SU-DHL-6 (cell line): ENCODE results near the gene CCDC167.

Source experiments
- H2AFZ ChIP-seq: fragments of 200-600 bp; sonication (generic); 2 replicates; pipeline ENCODE4 v1.6.1; 2014; ENCODE audit warnings: low read depth, mild to moderate bottlenecking, moderate library complexity, mixed read lengths, antibody characterized with exemption, low read length; ENCODE audit not compliant: severe bottlenecking
- H3F3A ChIP-seq: fragments of 200-600 bp; shearing (Covaris generic); 2 replicates; pipeline ENCODE4 v1.6.0; 2016; ENCODE audit warnings: antibody characterized with exemption, mild to moderate bottlenecking; ENCODE audit not compliant: insufficient read depth
- H3K27ac ChIP-seq: fragments of 200-600 bp; sonication (generic); 2 replicates; pipeline ENCODE4 v1.5.1; 2016; ENCODE audit warnings: low read depth, mild to moderate bottlenecking, low read length, moderate library complexity, mixed read lengths
- H3K27me3 ChIP-seq: fragments of 200-600 bp; sonication (generic), shearing (Covaris generic); 2 replicates; pipeline ENCODE4 v1.6.0; 2014; ENCODE audit warnings: mild to moderate bottlenecking, low read length
- H3K36me3 ChIP-seq: fragments of 200-600 bp; sonication (generic); 2 replicates; pipeline ENCODE4 v1.6.1; 2014; ENCODE audit warnings: mild to moderate bottlenecking, low read length, mixed read lengths
- H3K4me2 ChIP-seq: fragments of 300-600, 200-600 bp; shearing (Covaris generic), sonication (generic); 2 replicates; pipeline ENCODE4 v1.6.0; 2014; ENCODE audit warnings: low read length, low read depth, mild to moderate bottlenecking; ENCODE audit not compliant: poor library complexity, severe bottlenecking
- H3K4me3 ChIP-seq: fragments of 200-600 bp; sonication (generic); 2 replicates; pipeline ENCODE4 v1.5.1; 2014; ENCODE audit warnings: antibody characterized with exemption, low read length, mild to moderate bottlenecking, mixed read lengths; ENCODE audit not compliant: insufficient read depth, poor library complexity, severe bottlenecking
- H3K79me2 ChIP-seq: fragments of 200-600 bp; sonication (generic); 2 replicates; pipeline ENCODE4 v1.6.1; 2014; ENCODE audit warnings: mild to moderate bottlenecking, low read length, moderate library complexity; ENCODE audit not compliant: insufficient read depth
- H3K9ac ChIP-seq: fragments of 200-600 bp; sonication (generic); 2 replicates; pipeline ENCODE4 v1.7.0; 2014; ENCODE audit warnings: mild to moderate bottlenecking, low read length
- H3K9me2 ChIP-seq: fragments of 200-600 bp; sonication (generic); replicated peaks from 2 replicates; pipeline ENCODE4 v1.6.1; 2014; ENCODE audit warnings: low read length; ENCODE audit not compliant: insufficient read depth
- H3K9me3 ChIP-seq: fragments of 200-600 bp; sonication (generic); 2 replicates; pipeline ENCODE4 v1.6.1; 2014; ENCODE audit warnings: low read length, mixed read lengths; ENCODE audit not compliant: insufficient read depth
- H4K20me1 ChIP-seq: fragments of 200-600 bp; sonication (generic); 2 replicates; pipeline ENCODE4 v1.6.1; 2014; ENCODE audit warnings: low read depth, mild to moderate bottlenecking, antibody characterized with exemption, low read length, moderate library complexity, mixed read lengths
- EZH2phosphoT487 ChIP-seq: fragments of 200-600 bp; sonication (generic), shearing (Covaris generic); conservative IDR thresholded peaks from 2 replicates; pipeline ENCODE4 v1.6.1; 2018; ENCODE audit warnings: mild to moderate bottlenecking, antibody characterized with exemption, low read length, moderate library complexity, mixed read lengths
- TF ChIP-seq, protein P1 (sequence below): fragments of 200-600 bp; sonication (generic); IDR thresholded peaks from one replicate; pipeline ENCODE4 v1.5.1; 2017; ENCODE audit warnings: antibody characterized with exemption, mild to moderate bottlenecking, low read length, moderate library complexity; ENCODE audit not compliant: insufficient read depth, poor library complexity, severe bottlenecking

The CCDC167 gene

DNA sequence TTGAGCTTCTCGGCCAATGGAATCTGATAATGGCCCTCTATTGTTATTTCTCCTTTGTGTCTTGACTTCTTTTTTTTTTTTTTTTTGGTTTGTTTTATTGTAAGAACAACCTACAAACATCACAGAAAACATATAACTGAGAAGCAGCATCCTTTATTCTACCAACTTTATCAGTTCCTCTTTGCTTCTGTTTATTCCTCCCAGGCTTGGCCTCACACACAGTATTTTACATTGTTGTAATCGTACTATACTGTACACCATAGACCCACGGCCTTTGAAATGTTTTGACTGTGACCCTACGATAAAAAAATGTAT is 558 bp upstream of the CCDC167 start:
- Histone ChIP-seq H3K9me3 (no peaks in the 10 kb centered on the region), H3K79me2 (peaks cover 42% of the 10 kb centered on the region), H3K36me3 (no peaks in the 10 kb centered on the region), H3K9me2 (no peaks in the 10 kb centered on the region), H3K27me3 (no peaks in the 10 kb centered on the region), H3K4me2 (peak overlapping the region; percentile 93), H3K9ac (peak overlapping the region; percentile 90), H3F3A (0 out of 2 replicates have a peak, but pooled peaks cover 4% of the 10 kb centered on the region), H4K20me1 (no peaks in the 10 kb centered on the region), H3K4me3 (peak overlapping the region; percentile 84), H2AFZ (peak overlapping the region; percentile 87), H3K27ac (no peak overlapping the region)
- TF ChIP-seq EZH2phosphoT487 = no peak
- TF ChIP-seq, protein P1, sequence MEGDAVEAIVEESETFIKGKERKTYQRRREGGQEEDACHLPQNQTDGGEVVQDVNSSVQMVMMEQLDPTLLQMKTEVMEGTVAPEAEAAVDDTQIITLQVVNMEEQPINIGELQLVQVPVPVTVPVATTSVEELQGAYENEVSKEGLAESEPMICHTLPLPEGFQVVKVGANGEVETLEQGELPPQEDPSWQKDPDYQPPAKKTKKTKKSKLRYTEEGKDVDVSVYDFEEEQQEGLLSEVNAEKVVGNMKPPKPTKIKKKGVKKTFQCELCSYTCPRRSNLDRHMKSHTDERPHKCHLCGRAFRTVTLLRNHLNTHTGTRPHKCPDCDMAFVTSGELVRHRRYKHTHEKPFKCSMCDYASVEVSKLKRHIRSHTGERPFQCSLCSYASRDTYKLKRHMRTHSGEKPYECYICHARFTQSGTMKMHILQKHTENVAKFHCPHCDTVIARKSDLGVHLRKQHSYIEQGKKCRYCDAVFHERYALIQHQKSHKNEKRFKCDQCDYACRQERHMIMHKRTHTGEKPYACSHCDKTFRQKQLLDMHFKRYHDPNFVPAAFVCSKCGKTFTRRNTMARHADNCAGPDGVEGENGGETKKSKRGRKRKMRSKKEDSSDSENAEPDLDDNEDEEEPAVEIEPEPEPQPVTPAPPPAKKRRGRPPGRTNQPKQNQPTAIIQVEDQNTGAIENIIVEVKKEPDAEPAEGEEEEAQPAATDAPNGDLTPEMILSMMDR = no peak

DNA sequence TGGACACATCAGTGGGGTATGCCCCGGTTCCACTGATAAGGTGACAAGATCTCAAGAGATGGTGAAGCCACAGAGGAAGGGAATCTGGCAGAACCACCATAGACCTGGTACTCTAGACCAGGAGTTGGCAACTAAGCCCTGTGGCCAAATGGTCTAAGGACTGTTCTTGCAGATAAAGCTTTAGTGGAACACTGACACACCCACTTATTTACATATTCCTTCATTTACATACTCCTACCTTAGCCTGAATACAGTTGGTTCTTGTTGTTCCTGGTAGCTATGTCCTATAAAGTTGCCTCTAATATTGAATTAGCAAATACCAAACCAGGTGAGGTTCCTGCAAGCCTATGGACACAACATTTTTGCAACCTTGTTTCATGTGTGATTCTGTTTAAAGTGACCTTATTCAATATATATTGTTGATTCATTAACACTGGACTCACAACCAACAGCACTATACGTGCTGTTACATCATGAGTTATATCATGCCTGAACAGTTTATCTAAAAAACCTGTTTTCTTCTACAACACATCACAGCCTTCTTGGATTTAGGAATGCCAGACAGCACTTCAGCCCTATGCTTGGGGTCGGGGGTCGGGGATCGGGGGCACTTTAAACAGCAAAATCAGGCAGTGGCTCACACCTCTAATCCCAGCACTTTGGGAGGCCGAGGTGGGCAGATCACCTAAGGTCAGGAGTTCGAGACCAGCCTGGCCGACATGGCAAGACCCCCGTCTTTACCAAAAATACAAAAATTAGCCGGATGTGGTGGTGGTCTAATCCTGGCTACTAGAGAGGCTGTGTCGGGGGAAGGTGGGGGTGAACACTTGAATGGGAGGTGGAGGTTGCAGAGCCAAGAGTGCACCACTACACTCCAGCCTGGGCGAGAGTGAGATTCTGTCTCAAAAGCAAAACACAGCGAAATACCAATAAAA is 2.5 kb downstream of the CCDC167 start:
- H3F3A ChIP-seq = 0 out of 2 replicates have a peak, but pooled peaks cover 4% of the 10 kb centered on the region
- H3K36me3 ChIP-seq = no peaks in the 10 kb centered on the region
- no peak overlapping the region for H3K4me3 ChIP-seq
- no peaks in the 10 kb centered on the region for H4K20me1 ChIP-seq
- peaks cover 66% of the 10 kb centered on the region for H3K79me2 ChIP-seq
- TF ChIP-seq, protein P1 = no peak
- no peak for TF ChIP-seq EZH2phosphoT487
- no peaks in the 10 kb centered on the region for H3K9me2 ChIP-seq
- no peaks in the 10 kb centered on the region for H3K27me3 ChIP-seq
- no peak overlapping the region for H2AFZ ChIP-seq
- H3K27ac ChIP-seq = no peak overlapping the region
- no peak overlapping the region for H3K9ac ChIP-seq
- H3K9me3 ChIP-seq = no peaks in the 10 kb centered on the region
- peak overlapping the region; percentile 93 for H3K4me2 ChIP-seq

DNA sequence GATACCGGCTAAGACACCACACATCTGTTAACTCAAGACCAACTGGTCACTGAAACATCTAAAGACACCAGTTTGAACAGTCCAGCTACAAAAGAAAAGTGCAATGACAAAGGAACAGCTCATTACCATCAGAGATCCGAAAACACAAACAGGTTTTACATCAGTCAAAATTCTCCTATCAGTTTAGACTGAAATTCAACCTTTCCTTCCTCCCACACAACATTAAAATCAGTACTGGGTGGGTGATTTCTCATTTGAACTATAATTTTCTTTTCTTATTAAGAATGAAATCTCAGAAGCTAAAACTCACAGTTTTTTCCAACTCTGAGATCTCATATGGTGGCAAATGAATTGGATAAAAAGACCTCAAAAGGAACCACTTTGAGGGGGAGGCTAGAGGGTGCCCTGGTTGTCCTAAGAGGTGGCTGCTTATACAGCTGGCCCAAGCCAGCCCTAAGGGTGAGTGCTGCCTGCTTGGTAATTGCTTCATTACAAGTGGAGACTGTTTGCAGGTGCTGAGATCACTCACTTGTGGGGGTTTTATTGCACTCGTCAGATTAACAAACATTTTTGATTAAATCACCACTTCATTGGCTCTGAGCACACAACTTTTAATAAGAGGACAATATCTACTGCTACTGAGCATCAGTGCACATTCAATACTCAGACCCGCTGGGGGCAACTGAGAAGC is 4.3 kb downstream of the CCDC167 start:
- Histone ChIP-seq H3K36me3 (no peaks in the 10 kb centered on the region), H3K9me2 (no peaks in the 10 kb centered on the region), H3K9ac (no peak overlapping the region), H4K20me1 (no peaks in the 10 kb centered on the region), H3K9me3 (no peaks in the 10 kb centered on the region), H3K4me3 (no peak overlapping the region), H2AFZ (no peak overlapping the region), H3K4me2 (no peak overlapping the region), H3F3A (0 out of 2 replicates have a peak, but pooled peaks cover 4% of the 10 kb centered on the region), H3K27me3 (no peaks in the 10 kb centered on the region), H3K79me2 (peaks cover 82% of the 10 kb centered on the region), H3K27ac (no peak overlapping the region)
- no peak for TF ChIP-seq EZH2phosphoT487
- TF ChIP-seq, protein P1 = no peak
